GM12872 (cell line): Measurements from ENCODE around the gene ZMYND8.

Experiments used
- TF ChIP-seq, protein P1 (sequence below): IDR thresholded peaks from 3 replicates; pipeline ENCODE4 v1.5.1; 2011; ENCODE audit warnings: low read depth, mild to moderate bottlenecking, low read length, moderate library complexity; ENCODE audit not compliant: insufficient read depth

ZMYND8 gene

GRCh38 chr20:47206962-47207641 lies 149.4 kb downstream of the ZMYND8 start:
- TF ChIP-seq, protein P1, sequence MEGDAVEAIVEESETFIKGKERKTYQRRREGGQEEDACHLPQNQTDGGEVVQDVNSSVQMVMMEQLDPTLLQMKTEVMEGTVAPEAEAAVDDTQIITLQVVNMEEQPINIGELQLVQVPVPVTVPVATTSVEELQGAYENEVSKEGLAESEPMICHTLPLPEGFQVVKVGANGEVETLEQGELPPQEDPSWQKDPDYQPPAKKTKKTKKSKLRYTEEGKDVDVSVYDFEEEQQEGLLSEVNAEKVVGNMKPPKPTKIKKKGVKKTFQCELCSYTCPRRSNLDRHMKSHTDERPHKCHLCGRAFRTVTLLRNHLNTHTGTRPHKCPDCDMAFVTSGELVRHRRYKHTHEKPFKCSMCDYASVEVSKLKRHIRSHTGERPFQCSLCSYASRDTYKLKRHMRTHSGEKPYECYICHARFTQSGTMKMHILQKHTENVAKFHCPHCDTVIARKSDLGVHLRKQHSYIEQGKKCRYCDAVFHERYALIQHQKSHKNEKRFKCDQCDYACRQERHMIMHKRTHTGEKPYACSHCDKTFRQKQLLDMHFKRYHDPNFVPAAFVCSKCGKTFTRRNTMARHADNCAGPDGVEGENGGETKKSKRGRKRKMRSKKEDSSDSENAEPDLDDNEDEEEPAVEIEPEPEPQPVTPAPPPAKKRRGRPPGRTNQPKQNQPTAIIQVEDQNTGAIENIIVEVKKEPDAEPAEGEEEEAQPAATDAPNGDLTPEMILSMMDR: no peak

GRCh38 chr20:47205577-47206123 lies 150.8 kb downstream of the ZMYND8 start:
- TF ChIP-seq, protein P1: peak; percentile 96

DNA sequence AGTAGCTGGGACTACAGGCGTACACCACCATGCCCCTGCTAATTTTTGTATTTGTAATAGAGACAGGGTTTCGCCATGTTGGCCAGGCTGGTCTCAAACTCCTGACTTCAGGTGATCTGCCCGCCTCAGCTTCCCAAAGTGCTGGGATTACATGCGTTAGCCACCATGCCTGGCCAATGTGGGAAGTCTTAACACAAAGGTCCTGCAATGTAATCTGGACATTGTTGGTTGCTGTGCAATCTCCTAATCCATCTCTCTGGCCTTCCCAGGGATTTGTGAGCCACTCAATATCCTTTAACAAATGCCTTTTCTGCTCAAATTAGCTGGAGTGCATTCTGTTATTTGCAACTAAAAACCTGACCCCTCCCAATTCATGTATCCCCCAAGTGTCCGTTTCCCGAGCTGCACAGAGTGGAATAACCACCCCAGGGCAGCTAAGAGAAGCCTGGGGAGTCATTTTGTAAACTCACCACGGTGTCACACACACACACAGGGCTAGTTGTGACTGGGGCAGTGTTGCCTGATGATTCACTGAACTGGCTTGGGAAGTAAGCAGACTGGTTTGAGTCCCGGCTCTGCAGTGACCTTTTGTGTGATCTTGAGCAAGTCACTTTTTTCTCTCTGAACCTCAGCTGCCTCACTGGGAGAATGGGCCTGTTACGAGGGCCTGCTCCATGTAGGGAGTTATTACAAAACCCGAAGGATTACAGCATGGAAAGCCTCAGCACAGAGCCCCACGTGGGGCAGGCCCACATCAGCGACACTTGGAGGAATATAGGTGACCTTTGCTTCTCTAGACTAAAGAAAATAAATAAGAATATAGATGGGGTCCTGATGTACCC lies 152.3 kb downstream of the ZMYND8 start:
- TF ChIP-seq, protein P1: no peak

GRCh38 chr20:47202733-47203667 lies 153.5 kb downstream of the ZMYND8 start:
- TF ChIP-seq, protein P1: no peak

GRCh38 chr20:47201074-47201730 lies 155.3 kb downstream of the ZMYND8 start:
- TF ChIP-seq, protein P1: no peak

DNA sequence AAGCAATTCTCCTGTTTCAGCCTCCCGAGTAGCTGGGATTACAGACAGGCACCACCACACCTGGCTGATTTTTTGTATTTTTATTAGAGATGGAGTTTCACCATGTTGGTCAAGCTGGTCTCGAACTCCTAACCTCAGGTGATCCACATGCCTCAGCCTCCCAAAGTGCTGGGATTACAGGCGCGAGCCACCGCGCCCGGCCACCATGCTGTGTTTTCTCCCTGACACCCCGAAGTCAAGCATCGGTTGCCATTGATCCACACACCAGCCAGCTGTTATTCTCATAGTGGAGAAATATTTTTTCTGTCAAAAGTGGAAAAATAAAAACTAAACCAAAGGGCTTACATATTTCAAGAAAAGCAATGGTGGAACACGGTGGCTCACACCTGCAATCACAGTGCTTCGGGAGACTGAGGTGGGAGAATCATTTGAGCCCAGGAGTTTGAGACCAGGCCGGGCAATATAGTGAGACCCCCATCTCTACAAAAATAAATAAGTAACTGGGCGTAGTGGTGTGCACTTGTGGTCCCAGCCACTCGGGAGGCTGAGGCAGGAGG lies 157.4 kb downstream of the ZMYND8 start:
- TF ChIP-seq, protein P1: no peak
